Colon (tissue), 2 donors: ENCODE results near the gene PEX6.
A peak's percentile ranks its signal among the peaks of the same experiment; 100 is the strongest.
"Not testable (repeated sequence)": the region's sequence is repeated elsewhere in the genome, so short reads cannot be mapped to it uniquely, and the experiment has no call there.

ENCODE experiments used
- FAIRE-seq: peaks from 2 replicates; lab custom pipeline; 2012; peaks lifted over from hg19 to GRCh38; lab: Jason Lieb, UNC
- donor health status: control.
- donor health status: control.

Gene PEX6

GRCh38 chr6:42978839-42979522 is at the start of gene PEX6:
Gene PEX6, minus strand, starts transcription at chr6:42979181. Its CDS starts 31 bp downstream, at chr6:42979150.
- FAIRE-seq = no peak

GRCh38 chr6:43026365-43026764 is 47.4 kb upstream of the PEX6 start:
- no peak for FAIRE-seq

GRCh38 chr6:43024436-43024835 is 45.5 kb upstream of the PEX6 start:
- FAIRE-seq = no peak

GRCh38 chr6:43021270-43022047 is 42.5 kb upstream of the PEX6 start, which contains the start of gene RRP36:
Gene RRP36, plus strand, starts transcription at chr6:43021623. Its CDS starts 32 bp downstream, at chr6:43021655.
- FAIRE-seq = no peak

- no peak for FAIRE-seq
These were observed 41.9 kb upstream of the PEX6 start for GRCh38 chr6:43020847-43021246.

GRCh38 chr6:43020052-43020705 is 41.2 kb upstream of the PEX6 start:
- no peak for FAIRE-seq

GRCh38 chr6:43019152-43019551 is 40.2 kb upstream of the PEX6 start:
- no peak for FAIRE-seq

- no peak for FAIRE-seq
These were observed 38.0 kb upstream of the PEX6 start for GRCh38 chr6:43016943-43017334.

- no peak for FAIRE-seq
These were observed 37.4 kb upstream of the PEX6 start for GRCh38 chr6:43016176-43016942.

- no peak for FAIRE-seq
These were observed 35.5 kb upstream of the PEX6 start for GRCh38 chr6:43014434-43014909.

GRCh38 chr6:43013843-43014433 is 35.0 kb upstream of the PEX6 start, which contains the start of the genes KLHDC3 and MEA1:
Gene KLHDC3, plus strand, starts transcription at chr6:43014249. Its CDS starts 2,944 bp downstream, at chr6:43017193.
Gene MEA1, minus strand, starts transcription at chr6:43013946. Its CDS starts 133 bp downstream, at chr6:43013813.
- FAIRE-seq = peak; percentile 36

- no peak for FAIRE-seq
These were observed 34.3 kb upstream of the PEX6 start for GRCh38 chr6:43013097-43013842.

GRCh38 chr6:43012364-43012763 is 33.4 kb upstream of the PEX6 start:
- FAIRE-seq = no peak

GRCh38 chr6:43011207-43011606 is 32.2 kb upstream of the PEX6 start:
- no peak for FAIRE-seq

GRCh38 chr6:43009124-43009523 is 30.1 kb upstream of the PEX6 start:
- no peak for FAIRE-seq

GRCh38 chr6:43007126-43007525 is 28.1 kb upstream of the PEX6 start:
- no peak for FAIRE-seq

- no peak for FAIRE-seq
These were observed 27.3 kb upstream of the PEX6 start for GRCh38 chr6:43006251-43006650.

- FAIRE-seq = no peak
These were observed 26.9 kb upstream of the PEX6 start for GRCh38 chr6:43005844-43006243.

GRCh38 chr6:43001843-43002242 is 22.9 kb upstream of the PEX6 start:
- FAIRE-seq = no peak

GRCh38 chr6:42998205-42998604 is 19.2 kb upstream of the PEX6 start:
- FAIRE-seq = not testable (repeated sequence)

- no peak for FAIRE-seq
These were observed 17.5 kb upstream of the PEX6 start for GRCh38 chr6:42996513-42996912.
